HG02885 (cell line): ENCODE data around the gene GDAP1L1.

ENCODE experiments used
- ATAC-seq: cut with Tn5 transposase; IDR thresholded peaks from one replicate; pipeline ENCODE4 v1.9.1; 2021; ENCODE audit warnings: mild to moderate bottlenecking; ENCODE audit not compliant: unreplicated experiment, poor library complexity

Gene GDAP1L1

DNA sequence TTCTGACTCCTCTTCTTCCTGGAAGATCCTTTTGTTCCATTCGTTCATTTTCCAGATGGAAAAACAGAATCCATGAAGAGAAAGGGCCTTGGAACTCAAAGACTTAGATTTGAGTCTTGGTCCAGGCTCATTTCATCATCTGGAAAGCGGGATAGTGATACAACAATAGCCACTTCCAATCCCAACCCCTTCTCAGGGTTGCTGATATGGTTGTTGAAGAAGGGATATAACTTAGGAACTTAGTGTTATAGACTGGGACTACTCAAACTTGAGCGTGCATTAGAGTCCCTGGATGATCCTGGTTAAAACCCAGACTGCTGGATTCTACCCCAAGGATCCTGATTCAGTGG lies 1.3 kb downstream of the GDAP1L1 start:
- ATAC-seq, result no peak

DNA sequence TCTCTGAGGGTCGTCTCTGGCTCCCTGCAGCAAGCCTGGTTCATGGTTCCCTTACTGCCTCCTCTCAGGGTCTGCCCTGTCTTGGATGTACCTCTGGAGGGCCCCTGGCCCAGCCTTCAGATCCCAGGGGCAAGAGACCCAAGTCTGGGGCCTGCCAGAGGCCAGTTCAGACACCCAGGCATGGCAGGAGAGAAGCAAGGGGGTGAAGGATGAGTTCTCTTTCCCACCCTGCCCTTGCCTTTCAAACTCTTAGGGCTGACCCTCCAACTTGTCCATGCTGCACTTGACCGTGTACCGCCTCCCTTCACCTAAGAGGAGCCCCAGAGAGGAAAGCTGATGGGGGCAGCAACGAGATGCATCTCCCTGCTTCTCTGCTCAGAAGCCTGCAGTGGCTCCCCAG lies 4.2 kb downstream of the GDAP1L1 start:
- ATAC-seq, result no peak

- no peak for ATAC-seq
Observed at GRCh38 chr20:44253528-44253927, 6.4 kb downstream of the GDAP1L1 start.

DNA sequence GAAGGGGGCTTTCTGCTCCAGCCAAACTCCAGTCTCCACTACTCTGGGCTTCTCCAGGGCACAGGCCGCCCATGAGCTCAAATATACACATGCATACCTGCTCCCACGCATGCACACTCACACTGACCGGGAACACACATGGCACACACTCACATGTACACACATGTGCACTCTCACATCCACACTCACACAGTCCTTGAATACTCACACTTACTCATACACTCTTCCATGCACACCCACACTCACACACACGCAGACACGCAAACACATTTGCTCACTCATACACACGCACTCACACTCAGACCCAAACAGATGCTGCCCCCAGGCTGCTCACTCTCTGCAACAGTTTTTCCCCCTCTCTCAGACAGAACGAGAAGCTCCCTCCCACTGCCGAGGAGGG lies 7.0 kb downstream of the GDAP1L1 start:
- ATAC-seq, result no peak

GRCh38 chr20:44255942-44256341 lies 8.8 kb downstream of the GDAP1L1 start:
- ATAC-seq, result no peak

- no peak for ATAC-seq
Observed at GRCh38 chr20:44256961-44257360, 9.9 kb downstream of the GDAP1L1 start.

DNA sequence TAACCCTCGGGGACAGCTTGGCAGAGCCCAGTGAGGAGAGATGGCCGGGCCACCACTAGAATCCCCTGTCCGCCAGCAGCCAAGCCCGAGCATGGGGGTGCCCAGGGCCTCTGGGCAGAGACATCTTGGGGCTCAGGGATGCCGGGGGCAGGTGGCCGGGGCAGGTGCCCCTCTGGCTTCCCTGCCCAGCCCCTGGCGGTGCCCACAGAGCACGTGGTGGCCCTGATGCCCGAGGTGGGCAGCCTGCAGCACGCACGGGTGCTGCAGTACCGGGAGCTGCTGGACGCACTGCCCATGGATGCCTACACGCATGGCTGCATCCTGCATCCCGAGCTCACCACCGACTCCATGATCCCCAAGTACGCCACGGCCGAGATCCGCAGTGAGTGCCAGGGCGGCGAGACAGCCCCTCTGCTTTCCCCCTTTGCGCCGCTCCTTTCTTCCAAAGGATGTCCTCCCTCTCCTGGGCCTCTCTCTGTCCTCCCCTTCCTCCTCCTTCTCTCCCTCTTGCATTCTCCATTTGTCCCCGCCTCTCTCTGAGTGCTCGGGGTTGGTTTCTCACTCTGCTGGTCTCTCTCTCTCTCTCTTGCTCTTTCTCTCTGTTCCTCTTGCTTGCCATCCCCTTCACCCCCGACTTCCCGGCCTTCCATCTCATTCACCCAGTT lies 11.2 kb downstream of the GDAP1L1 start:
- ATAC-seq, result no peak

GRCh38 chr20:44264287-44264686 lies 17.2 kb downstream of the GDAP1L1 start:
- no peak for ATAC-seq

GRCh38 chr20:44268802-44269201 lies 21.7 kb downstream of the GDAP1L1 start:
- ATAC-seq, result no peak

- no peak for ATAC-seq
Observed at GRCh38 chr20:44271915-44272663, 25.0 kb downstream of the GDAP1L1 start.

GRCh38 chr20:44273231-44274215 lies 26.4 kb downstream of the GDAP1L1 start:
- peak; percentile 83 for ATAC-seq

DNA sequence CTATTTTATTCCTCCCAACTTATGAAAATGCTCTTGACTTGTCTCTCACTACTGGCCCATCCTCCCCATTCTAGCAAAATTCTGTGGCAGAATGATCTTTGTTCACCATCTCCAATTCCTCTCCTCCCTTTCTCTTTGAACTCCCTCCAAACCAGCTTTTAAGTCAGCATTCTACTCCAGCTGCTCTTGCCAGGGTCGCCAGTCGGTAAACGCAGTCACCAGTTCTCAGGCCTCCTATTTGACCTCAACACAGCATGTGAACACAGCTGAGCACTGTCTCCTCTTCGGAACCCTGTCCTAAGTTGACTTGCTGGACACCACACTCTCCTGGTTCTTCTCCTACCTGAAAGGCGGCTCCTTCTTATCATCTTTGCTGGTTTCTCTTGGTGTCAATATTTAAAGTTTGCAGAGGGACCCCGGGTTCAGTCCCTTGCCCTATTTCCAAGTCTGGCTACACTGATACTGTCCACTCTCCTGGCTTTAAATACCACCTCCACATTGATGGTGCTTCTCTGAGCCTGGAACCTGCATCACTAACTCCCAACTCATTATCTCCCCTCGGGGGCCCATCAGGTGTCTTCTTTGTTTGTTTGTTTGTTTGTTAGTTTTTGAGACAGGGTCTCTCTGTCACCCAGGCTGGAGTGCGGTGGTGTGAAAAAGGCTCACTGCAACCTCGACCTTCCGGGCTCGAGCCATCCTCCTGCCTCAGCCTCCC lies 27.4 kb downstream of the GDAP1L1 start:
- ATAC-seq, result no peak

DNA sequence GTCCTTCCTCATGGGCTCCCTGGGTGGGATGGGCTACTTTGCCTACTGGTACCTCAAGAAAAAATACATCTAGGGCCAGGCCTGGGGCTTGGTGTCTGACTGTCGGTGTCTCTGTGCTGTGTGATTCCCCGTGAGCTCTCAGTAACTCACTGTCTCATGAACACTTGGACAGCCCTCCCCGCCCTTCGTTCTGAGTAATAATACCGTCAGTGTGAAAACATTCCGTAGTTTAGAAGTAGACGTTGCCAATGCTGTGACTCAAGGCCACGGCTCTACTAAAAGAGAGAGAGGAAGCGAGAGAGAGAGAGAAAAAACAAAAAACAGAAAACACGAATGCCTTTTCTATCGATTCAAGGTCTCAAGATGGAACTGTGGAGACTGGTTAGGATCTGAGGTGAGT lies 32.1 kb downstream of the GDAP1L1 start:
- ATAC-seq, result peak; percentile 66

- no peak for ATAC-seq
Observed at GRCh38 chr20:44280387-44280786, 33.3 kb downstream of the GDAP1L1 start.

DNA sequence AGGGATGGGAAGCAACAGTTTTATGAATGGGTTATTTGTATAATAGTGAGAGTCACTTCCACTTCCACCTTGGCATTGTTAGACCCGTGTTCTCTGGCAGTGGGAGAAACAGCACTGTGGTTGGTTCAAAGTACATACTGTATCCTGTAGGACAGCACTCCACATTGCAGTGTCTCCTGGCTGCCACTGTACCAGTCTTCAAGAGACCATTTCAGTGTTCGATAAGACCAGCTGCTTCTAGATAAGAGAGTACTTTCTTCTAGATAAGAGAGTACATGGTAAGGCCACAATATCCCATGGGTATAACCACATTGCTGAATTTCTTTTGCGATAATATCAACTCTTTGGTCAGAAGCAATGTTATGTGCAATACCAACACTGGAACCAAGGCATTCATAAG lies 35.1 kb downstream of the GDAP1L1 start:
- no peak for ATAC-seq

- ATAC-seq, result no peak
Observed at GRCh38 chr20:44284032-44284431, 36.9 kb downstream of the GDAP1L1 start.

GRCh38 chr20:44287272-44288097 lies 40.4 kb downstream of the GDAP1L1 start:
- ATAC-seq, result no peak

DNA sequence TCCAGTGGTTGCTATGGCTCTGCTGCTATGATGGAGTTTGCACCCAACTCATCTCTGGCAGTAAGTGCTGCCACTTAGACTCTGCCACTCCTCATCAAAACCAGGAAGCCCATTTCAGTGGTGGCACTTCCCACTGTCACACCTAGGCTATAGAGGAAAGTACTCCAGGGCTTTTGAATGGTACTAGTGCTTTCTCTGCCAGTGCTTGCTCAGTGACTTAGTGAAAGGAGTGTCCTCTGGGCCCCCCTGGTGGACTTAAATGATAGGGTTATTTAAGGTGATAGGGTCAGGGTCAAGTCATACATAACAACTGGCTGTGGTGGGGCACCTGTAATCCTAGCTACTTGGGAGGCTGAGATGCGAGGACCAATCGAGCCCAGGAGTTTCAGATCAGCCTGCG lies 41.1 kb downstream of the GDAP1L1 start:
- no peak for ATAC-seq

DNA sequence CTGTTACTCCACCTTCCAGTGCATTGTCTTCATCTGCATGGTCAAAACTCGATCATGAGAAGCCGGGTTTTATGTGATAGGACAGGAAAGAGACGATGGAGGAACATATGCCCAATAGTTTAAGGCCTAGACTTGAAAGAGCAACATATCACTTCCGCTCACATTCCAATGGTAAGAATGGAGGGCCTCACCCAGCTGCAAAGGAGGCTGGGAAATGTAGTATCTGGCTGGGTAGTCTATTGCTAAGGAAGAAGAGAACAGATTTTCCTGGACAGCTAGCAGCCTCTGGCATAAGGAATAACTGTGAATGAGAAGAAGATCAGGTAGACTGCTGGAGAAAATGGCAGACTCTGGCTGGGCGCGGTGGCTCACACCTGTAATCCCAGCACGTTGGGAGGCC lies 44.6 kb downstream of the GDAP1L1 start:
- ATAC-seq, result no peak

DNA sequence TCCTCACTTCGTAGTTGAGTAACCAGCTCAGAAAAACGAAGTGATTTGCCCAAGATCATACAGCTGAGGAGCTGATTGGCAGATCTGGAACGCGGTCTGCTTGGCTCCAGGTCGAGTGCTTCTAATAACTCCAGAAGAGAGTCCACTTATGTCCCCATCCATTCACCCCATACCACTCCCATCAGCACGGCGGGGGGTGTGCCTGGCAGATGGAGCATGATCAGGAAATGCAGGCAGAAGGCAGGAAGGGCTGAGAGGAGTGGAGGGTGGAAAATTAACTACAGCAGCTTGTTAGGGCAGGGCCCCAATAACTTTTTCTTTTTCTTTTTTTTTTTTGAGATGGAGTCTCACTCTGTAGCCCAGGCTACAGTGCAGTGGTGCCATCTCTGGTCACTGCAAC lies 48.9 kb downstream of the GDAP1L1 start:
- ATAC-seq, result no peak
